Stimulated activated CD8-positive, alpha-beta memory T cell treated with anti-CD3 and anti-CD28 coated beads, Interleukin-15, amount 100 ng/mL, for 48 hours (primary cell): Measurements from ENCODE around the gene OR5K1.

Source experiments
- DNase-seq, 2 donors: peaks; one replicate each; pipeline ENCODE4 v3.0.0-alpha.2; 2020; ENCODE audit warnings: low read depth in 2 of 2

The OR5K1 gene

DNA sequence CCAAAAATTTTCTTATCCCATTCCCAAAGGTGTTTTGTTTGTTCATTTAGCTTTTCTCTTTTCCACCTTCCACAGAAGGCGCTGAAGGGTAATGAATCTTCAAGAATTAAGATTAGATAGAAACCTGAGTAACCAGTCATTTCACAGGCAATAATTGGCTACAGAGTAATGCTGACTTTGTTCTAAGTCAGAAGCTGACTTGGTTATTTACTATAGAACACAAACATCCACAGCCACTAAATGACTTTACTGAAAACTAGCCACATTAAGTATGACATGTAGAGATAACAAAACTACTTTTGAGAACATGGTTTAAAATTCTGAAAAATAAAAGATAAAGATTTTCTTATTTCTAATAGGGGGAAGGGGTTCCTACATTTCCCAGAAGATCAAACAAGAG lies 51.9 kb downstream of the OR5K1 start:
- no peak for DNase-seq

DNA sequence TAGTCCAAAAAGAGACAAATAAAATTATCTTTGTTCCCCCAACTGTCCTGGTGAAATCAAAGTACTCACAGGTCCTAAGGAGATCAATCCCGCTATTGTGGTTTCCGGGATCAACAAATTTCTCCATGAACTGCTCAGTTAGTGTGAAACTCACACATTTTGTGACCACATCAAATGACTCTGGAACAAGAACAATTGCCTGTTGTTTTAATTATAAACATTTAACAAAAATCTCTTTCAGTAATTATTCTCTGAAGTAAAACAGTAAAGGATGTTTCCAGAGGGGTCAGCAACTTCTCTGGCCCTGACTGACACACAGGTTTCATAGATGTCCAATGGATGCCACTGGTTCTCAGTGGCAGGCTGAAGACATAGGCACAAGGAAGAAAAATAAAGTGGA lies 55.8 kb downstream of the OR5K1 start:
- no peak for DNase-seq

DNA sequence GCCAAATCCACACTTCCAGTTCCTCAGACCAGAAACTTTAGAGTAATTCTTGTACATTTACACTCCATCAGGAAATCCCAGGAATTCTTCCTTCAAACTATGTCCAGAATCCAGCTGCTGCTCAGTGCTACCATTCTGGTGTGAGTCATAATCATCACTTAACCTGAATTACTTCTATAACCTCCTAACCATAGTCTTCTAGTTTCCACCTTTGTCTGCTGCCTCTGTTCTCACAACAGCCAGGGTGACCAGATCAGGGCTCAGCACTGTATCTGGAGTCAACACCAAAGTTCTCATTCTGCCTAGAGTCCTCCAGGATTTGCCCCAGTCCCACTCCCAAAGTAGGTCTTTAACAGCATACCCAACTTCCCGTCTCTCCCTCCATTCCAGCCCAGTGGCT lies 56.4 kb downstream of the OR5K1 start:
- no peak for DNase-seq

DNA sequence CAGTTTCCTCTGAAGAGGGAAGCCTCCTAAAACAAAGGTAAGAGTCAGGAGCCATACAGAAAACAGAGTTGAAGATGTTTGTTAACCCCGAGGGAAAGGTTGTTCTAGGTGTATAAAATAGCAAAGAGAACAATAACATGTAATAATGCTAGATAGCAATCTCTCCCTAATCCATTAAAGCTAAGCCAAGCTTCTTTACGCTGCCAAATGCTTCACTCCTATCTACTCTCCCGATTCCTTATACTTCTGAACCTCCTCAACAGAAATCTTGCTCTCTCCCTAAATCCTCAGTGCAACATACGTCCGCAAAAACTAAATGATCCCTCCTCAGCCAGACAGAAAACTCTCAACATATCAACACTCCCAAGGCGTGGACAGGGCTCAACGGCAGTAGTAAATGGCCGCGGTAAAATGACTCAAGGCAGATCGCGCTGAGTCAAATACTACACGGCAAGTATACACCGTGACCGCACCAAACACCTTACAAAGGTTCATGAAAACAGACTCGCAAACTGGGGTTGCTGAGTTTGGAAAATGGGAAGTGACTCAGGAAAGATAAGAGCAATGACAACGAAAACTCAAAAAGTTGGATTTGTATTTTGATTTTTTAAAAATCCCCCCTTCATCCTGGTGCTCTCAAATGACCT lies 59.0 kb downstream of the OR5K1 start:
- peak in 1 of 2 donors; percentile 56 for DNase-seq
